ENCODE data around the gene C1orf50.

- no peak for TF ChIP-seq EZH2phosphoT487 (IDR thresholded peaks at IDR 0.05; ENCODE audit: insufficient read depth, low read depth)
- TF ChIP-seq EZH2 (IDR thresholded peaks at IDR 0.05; ENCODE audit: insufficient read depth, poor library complexity, severe bottlenecking) = no peak
Measured at GRCh38 chr1:42801832-42802473, 34.9 kb downstream of the C1orf50 start.
